Activated naive CD4-positive, alpha-beta T cell treated with anti-CD3 and anti-CD28 coated beads, Interleukin-2, amount 10 ng/mL, durations not matched to agents 7 days and 5 days (primary cell): Measurements from ENCODE around the gene ADCY6.

Source experiments
- CTCF ChIA-PET: fragments of 350-600 bp; sonication (Branson Sonifier 250); formaldehyde crosslinking; loops from one replicate; lab custom pipeline; 2021; ENCODE audit warnings: antibody characterized with exemption; lab: Charles Lee
- DNase-seq: peaks from one replicate; pipeline ENCODE4 v3.0.0-alpha.2; 2020
- H3K27ac Mint-ChIP-seq: one replicate; pipeline ENCODE4 v1.8.0; 2021; ENCODE audit warnings: mild to moderate bottlenecking, moderate library complexity, mixed read lengths
- H3K27me3 Mint-ChIP-seq: one replicate; pipeline ENCODE4 v1.8.0; 2021; ENCODE audit warnings: mild to moderate bottlenecking, mixed read lengths
- H3K36me3 Mint-ChIP-seq: one replicate; pipeline ENCODE4 v1.8.0; 2021; ENCODE audit warnings: mixed read lengths
- H3K4me1 Mint-ChIP-seq: one replicate; pipeline ENCODE4 v1.8.0; 2021; ENCODE audit warnings: mixed read lengths
- H3K4me3 Mint-ChIP-seq: one replicate; pipeline ENCODE4 v1.8.0; 2021; ENCODE audit warnings: mild to moderate bottlenecking, moderate library complexity, mixed read lengths
- H3K9me3 Mint-ChIP-seq: one replicate; pipeline ENCODE4 v1.8.0; 2021; ENCODE audit warnings: mixed read lengths

Gene ADCY6

DNA sequence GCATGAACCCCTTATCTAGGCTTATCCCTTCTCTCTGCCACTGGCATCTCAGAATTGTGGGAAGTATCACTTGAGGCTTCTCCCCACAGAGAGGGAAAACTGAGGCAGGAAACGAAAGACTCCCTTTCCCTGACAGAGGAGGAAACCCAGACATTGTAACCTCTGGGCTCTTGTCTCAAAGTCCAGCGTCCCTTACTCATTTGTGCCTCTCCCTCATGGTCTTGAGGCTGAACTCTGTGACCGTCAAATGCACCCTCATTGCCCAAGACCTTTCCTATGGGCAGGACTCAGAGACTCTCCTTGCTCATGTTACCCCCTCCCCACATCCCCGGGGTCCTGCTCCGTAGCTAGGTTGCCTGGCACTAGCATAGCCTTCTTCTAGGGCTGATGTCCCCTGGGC, 33.2 kb upstream of the ADCY6 start:
- Mint-ChIP-seq H3K27ac (no peak overlapping the region), H3K4me3 (no peak overlapping the region), H3K9me3 (no peaks in the 10 kb centered on the region), H3K27me3 (peaks cover 53% of the 10 kb centered on the region), H3K36me3 (peaks cover 2% of the 10 kb centered on the region), H3K4me1 (peaks cover 17% of the 10 kb centered on the region)
- CTCF ChIA-PET = no interaction called here
- no peak for DNase-seq

DNA sequence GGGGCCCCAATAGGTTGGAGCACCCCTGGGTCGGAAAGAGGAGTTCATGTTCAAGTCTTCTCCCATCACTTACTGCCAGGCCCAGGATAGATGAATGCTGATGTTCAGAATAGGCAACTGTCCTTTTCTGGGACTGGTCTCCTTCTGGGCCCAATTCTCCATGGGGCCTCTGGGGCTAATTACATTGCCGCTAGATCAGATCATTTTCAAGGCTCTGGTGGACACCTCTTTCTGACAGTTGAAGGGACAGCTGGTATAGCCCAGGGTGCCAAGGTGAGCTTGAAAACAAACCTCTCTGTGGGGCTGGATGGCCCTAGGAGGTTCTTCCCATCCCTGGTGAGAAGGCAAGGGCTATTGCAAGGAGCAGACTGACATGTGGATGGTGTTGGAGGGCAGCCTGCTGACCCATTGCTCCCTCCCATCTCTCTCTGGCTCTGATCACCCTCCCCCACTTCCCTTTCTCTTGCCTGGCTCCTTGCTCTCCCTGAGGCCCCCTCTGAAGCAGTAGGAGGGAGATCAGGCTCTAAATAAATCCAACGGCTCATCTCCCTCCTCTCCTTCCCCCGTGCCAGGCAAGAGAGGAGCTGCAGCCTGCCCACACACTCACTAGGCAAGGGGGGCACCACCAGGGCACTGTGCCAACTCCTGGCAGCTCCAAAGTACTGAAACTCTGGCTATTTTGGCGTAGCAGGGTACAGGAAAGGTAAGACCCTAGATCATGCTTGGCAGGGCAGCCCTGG, 31.3 kb upstream of the ADCY6 start:
- Mint-ChIP-seq H3K4me1 (peaks cover 35% of the 10 kb centered on the region), H3K4me3 (peak overlapping the region; percentile 10), H3K27me3 (peaks cover 73% of the 10 kb centered on the region), H3K9me3 (no peaks in the 10 kb centered on the region), H3K36me3 (no peaks in the 10 kb centered on the region), H3K27ac (no peak overlapping the region)
- DNase-seq = no peak
- CTCF ChIA-PET = interaction anchor here (0.7 to 1.3 kb wide), 8 partner anchors 8 to 168 kb away, joined by 4 to 6 read pairs (median 4); partner anchors contain the start of gene FKBP11

DNA sequence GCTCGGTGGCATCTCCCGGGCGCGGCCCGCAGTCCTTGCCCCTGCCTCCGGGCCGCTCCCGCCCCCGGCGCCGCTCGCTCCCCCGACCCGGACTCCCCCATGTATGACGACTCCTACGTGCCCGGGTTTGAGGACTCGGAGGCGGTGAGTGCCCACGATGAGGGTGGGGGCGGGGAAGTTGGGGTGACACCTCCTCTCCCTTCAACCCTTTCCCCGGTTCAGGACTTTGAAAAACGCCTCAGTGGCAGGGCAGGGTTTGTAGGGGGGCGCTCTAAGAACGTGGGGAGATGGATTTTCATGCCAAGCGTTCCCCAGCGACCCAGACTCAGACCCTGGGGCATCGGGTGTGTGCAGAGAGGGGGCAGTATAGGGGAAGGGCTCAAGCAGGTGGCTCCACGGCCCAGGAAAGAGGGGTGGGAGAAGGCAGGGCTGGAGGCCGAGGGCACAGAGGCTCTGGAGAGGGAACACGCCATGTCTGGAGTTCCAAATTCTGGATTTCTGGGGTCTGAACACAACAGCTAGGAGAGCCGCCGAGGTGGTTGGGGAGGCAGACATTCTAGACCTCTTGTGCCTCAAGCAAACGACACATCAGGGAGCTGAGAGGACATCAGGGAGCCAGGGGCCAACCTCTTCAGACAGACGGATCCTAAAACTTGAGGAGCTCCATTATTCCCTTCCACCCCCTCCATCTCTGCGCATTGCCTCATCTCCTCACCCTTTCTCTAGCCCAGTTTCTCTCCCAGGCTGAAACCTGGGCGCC, 30.1 kb upstream of the ADCY6 start:
- DNase-seq = peak; percentile 68
- Mint-ChIP-seq H3K27ac (no peak overlapping the region), H3K4me1 (peaks cover 39% of the 10 kb centered on the region), H3K4me3 (peak overlapping the region; percentile 79), H3K27me3 (peaks cover 84% of the 10 kb centered on the region), H3K36me3 (no peaks in the 10 kb centered on the region), H3K9me3 (no peaks in the 10 kb centered on the region)
- CTCF ChIA-PET = interaction anchor here (0.7 to 1.3 kb wide), 8 partner anchors 9 to 169 kb away, joined by 4 to 6 read pairs (median 4); partner anchors contain the start of gene FKBP11

DNA sequence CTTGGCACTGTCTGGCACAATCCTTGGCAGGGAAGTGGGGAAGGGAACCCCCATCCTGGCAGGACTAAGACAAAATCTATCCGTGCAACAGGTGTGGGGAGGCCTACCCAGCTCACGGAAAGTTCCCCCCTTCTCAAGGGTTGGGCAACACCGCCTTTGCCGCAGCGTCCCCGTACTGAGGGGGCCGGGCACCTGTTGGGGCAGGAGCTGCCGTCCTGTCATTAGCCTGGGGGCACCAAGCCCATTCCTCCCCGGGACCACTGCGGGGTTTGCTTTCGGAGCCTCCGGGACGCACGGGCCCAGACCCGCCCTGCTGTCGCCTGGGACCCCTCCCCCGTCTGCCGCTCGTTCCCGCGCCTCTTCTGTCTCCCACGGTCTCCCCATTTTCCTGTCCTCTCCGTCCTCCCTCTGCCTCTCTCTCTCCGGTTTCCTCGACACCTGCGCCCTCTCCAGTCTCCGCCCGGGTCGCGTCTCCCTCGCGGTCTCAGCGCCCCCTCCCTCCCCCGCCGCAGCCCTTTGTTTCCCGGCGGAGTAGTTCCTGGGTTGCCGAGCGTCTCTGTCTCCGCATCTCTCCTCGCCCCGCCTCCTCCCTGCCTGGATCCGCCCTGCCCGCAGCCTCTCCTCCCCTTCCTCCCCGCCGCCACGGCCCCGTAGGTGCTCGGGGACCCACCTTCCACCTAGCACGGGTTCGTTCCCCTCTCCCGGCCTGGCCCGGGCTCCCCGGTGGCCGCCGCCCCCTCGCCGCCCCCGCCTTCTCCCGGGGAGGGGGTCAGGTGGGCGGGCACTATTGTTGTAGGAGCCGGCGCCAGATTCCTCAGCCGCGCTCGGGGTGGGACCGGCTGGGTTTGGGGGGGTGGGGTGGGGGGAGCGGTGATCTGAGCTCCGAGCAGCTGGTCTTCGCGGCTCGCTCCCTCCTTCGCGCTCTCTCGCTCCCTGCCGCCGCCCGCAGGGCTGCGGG, 29.3 kb upstream of the ADCY6 start, which contains the start of gene CACNB3:
CACNB3 (plus strand) TSS at position 624 of the 958 bp plus-strand sequence. CDS start 434 bp downstream, outside the sequence.
- DNase-seq = peak; percentile 91
- Mint-ChIP-seq H3K36me3 (no peaks in the 10 kb centered on the region), H3K4me3 (peak within 1 kb of the TSS; percentile 86), H3K27ac (peak within 1 kb of the TSS; percentile 42), H3K27me3 (peaks cover 91% of the 10 kb centered on the region), H3K4me1 (peaks cover 44% of the 10 kb centered on the region), H3K9me3 (no peaks in the 10 kb centered on the region)
- CTCF ChIA-PET = interaction anchor here (1.4 to 1.6 kb wide), 2 partner anchors 13 to 86 kb away, joined by 3 to 4 read pairs; a partner anchor contains a TSS

DNA sequence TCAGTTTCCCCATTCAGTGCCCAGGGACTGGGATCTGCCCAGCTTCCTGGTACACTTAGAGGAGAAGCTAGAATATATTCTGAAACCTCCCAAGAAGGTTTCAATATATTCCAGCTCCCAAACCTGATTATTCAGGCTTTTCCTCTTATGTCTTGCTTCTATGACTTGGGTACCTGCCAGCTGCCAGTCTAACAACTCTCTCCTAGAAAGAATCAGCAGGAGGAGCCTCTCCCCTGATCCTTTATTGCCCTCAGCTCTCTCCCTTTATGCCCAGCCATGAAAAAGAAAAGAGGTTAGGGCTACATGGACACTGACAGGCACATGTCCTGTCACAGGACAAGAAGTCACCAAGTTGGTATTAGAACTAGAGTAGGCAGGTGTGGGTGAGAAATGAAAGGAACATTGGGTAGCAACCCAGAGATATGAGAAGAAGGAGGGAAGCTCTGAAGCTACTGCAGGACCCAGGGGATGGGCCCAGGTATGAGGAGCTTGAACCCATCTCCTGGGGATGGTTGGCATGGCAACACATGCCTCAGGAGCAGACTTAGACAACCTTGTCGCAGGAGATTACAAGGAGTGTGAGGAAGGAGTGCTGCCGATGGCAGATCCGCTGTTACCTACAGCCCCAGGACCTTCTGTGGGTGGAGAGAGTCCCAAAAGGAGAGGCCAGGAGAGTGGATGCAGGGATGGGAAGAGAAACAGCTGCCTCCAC, 27.4 kb upstream of the ADCY6 start:
- DNase-seq = no peak
- Mint-ChIP-seq H3K27ac (no peak overlapping the region), H3K27me3 (peaks cover 88% of the 10 kb centered on the region), H3K9me3 (no peaks in the 10 kb centered on the region), H3K4me1 (peaks cover 44% of the 10 kb centered on the region), H3K36me3 (no peaks in the 10 kb centered on the region), H3K4me3 (peak overlapping the region; percentile 91)
- CTCF ChIA-PET = interaction anchor here (0.6 to 2.8 kb wide), 9 partner anchors 10 to 179 kb away, joined by 3 to 17 read pairs (median 3); partner anchors contain the start of genes ARF3 and DDX23

DNA sequence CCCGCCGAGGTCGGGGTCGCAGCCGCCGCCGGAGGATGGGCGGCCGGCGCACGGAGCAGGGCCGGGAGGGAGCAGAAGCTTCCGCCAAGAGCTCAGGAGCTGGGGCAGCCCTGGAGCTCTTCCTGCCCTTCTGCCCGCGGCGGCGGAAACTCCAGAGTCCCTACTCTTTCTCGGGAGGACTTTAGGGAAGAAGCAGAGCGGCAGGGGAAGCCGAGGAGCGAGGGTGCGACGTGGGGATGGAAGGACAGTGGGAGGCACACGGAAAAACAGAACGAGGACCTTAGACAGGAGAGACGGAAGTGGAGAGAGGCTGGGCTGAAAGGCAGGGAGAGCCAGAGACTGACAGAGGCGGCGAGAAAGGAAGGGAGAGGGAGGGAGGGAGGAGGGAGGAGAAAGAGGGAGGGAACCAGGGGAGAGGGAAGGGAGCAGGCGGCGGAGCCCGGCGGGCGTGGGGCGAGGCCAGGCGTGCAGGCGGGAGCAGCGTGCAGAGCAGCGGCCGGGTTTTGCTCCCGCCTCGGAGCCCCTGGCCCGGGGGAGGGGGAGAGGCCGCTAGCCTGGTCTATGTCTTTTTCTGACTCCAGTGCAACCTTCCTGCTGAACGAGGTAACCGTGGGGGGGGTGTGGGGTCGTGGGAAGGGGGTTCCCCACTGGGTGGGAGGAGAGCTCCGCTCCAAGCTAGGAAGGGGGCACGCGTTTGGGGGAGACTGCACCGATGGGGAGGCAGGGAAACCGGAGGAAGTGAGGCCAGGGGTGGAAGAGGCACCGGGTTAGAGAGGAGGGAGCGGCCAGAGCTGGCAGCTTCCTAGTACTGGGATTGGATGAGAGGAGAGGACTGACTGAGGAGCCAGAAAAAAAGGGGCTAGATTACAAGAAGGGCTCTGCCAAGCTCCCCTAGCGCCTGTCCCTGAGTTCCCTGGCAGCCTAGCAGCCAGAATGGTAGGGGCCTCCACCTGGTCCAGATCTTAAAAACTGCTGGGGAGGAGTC, 26.5 kb upstream of the ADCY6 start:
- CTCF ChIA-PET = interaction anchor here (0.5 to 2.8 kb wide), 27 partner anchors 8 to 180 kb away, joined by 3 to 17 read pairs (median 3); partner anchors contain the start of genes ARF3, DDX23, KANSL2 and RND1
- Mint-ChIP-seq H3K27me3 (peaks cover 94% of the 10 kb centered on the region), H3K36me3 (no peaks in the 10 kb centered on the region), H3K9me3 (no peaks in the 10 kb centered on the region), H3K4me3 (peak overlapping the region; percentile 91), H3K4me1 (peaks cover 44% of the 10 kb centered on the region), H3K27ac (peak overlapping the region; percentile 61)
- DNase-seq = peak; percentile 60

DNA sequence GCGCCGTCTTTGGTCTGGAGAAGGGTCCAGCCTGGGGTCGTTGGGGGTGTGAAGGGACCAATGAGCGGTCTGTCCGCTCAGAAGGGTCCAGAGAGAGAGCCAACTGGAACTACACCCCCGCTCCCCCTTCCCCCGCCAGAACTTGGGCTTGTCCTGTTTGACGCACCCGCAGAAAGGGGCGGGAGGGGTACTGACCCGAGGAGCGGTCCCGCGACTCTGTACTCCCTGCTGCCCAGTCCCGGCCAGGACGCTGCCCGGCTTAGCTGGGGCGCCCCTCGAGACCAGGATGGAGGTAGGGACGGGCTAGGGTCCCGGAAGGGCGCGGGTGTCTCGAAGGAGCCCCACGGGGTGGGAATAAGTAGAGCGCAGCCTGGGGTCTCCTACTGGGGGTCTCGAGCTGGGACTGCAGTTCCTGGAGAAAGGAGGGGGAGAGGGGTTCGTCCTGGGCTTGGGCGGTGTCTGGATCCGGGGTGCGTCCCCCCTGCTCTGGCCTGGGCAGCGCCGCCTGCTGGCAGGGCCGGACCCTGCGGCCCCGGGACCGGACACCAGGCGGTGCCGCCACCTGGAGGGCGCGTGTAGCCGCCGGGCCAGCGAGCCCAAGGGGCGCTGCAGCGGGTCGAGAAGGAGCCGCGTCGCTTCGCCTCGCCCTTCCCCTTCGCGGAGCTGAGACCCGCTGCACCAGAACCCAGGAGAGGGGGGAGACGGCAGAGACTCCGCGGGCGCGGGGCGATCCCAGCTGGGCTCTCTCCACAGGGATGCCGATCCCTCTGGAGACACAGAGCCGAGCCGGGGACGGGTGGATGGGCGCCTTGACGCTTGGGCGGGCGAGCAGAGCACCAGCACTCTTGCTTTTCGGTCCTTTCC, 25.6 kb upstream of the ADCY6 start:
- Mint-ChIP-seq H3K36me3 (no peaks in the 10 kb centered on the region), H3K4me3 (peak overlapping the region; percentile 91), H3K9me3 (no peaks in the 10 kb centered on the region), H3K27me3 (peaks cover 84% of the 10 kb centered on the region), H3K27ac (peak overlapping the region; percentile 60), H3K4me1 (peaks cover 44% of the 10 kb centered on the region)
- peak; percentile 83 for DNase-seq
- CTCF ChIA-PET = interaction anchor here (0.5 to 2.8 kb wide), 23 partner anchors 8 to 143 kb away, joined by 3 to 17 read pairs (median 3); partner anchors contain the start of genes ARF3, DDX23, KANSL2 and RND1

DNA sequence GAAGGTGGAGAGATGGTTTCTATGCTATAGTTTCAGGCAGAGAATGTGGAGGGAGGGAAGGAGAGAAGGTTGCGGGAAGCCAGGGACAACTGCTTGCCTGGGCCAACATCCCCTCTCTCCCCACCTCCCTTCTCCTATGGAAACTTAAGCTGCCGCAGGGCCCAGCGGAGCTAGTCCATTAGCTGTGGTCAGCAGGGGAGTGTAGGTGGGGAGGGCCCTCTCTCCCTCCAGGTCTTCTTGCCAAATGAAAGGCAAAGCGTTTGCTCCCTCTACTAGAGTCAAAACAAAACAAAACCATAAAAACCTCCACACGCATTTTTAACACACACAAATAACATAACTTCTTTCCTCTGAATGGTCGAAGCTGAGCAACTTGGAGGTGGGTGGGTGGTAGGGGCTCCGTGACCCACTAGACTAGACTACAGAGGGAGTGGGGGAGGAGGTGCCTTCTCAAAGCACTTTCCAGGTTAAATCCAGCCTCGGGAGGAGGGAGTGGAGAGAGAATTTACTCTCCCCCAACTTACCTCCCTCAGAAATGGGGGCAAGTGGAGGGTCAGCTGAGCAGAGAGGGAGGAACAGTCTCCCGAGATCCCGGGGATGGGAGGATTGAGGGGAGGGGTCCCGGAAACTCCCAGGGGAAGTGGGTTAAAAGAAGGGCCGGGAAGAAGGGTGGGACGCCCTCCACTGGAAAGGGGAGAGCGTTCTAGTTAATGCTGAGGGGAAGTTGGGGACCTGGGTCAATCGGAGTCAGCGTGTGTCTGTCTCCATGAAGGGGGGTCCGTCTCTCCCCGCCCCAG, 24.8 kb upstream of the ADCY6 start:
- no peaks in the 10 kb centered on the region for H3K9me3 Mint-ChIP-seq
- CTCF ChIA-PET = interaction anchor here (0.6 to 2.8 kb wide), 14 partner anchors 9 to 131 kb away, joined by 3 to 17 read pairs (median 5); partner anchors contain the start of genes DDX23, KANSL2 and RND1
- H3K4me1 Mint-ChIP-seq = peaks cover 37% of the 10 kb centered on the region
- peaks cover 76% of the 10 kb centered on the region for H3K27me3 Mint-ChIP-seq
- no peaks in the 10 kb centered on the region for H3K36me3 Mint-ChIP-seq
- H3K27ac Mint-ChIP-seq = peak overlapping the region; percentile 19
- no peak for DNase-seq
- H3K4me3 Mint-ChIP-seq = peak overlapping the region; percentile 91

DNA sequence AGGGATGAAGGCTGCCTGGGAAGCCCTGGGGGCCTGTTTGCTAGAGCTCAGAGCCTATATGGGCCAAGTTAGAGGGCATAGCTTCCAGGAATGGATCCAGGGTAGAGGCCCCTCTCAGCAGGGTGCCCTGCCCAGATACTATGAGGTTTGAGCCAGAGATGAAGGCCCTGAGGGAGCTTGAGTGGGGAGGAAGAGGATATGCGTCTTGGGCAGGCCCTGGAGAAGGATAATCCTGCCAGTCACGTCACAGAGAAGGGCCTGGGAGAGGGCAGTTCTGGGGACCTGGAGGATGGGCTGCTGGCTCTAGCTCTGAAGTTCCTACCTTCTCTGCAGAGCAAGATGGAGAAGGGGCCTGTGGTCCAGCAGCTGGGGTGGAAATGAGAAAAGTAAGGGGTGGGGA, 23.5 kb upstream of the ADCY6 start:
- peaks cover 64% of the 10 kb centered on the region for H3K27me3 Mint-ChIP-seq
- peaks cover 30% of the 10 kb centered on the region for H3K4me1 Mint-ChIP-seq
- peak overlapping the region; percentile 7 for H3K4me3 Mint-ChIP-seq
- no peaks in the 10 kb centered on the region for H3K9me3 Mint-ChIP-seq
- no peak overlapping the region for H3K27ac Mint-ChIP-seq
- CTCF ChIA-PET = interaction anchor here (0.8 kb wide), 1 partner anchor 55 kb away, joined by 4 read pairs; no protein-coding TSS in a partner anchor
- H3K36me3 Mint-ChIP-seq = no peaks in the 10 kb centered on the region
- DNase-seq = no peak

DNA sequence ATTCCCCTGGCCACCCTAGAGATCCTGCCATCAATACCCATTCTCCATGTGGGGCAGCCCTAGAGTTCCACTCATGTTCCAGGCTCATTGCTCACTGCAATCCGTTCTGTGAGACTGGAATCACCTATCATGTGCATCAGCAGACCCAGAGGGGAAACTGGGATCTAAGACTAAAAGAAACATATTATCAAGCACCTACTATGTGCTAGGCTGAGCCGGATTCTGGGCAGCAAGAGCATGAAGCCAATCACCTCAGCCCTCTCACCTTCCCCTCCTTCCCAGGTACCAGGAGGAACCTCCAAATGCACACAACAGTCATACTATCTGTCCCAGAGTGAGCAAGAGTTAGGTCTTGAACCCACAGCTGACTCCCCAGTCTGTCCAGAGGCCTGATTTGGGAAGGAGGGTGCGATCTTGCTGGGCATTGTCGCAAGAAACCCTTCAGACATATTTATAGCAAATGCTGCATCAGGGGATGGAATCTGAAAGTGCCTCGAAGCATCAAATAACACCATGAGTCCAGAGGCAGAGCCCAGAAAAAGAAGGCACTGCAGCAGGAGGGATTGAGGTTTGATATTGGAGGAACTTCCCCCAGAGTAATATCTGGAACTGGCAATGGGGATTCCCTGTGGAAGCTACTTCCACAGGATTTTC, 22.7 kb upstream of the ADCY6 start:
- H3K27me3 Mint-ChIP-seq = peaks cover 56% of the 10 kb centered on the region
- no peak overlapping the region for H3K4me3 Mint-ChIP-seq
- no peak for DNase-seq
- H3K27ac Mint-ChIP-seq = no peak overlapping the region
- peaks cover 22% of the 10 kb centered on the region for H3K4me1 Mint-ChIP-seq
- no peaks in the 10 kb centered on the region for H3K9me3 Mint-ChIP-seq
- H3K36me3 Mint-ChIP-seq = no peaks in the 10 kb centered on the region
- CTCF ChIA-PET = interaction anchor here (0.8 to 1.1 kb wide), 2 partner anchors 17 to 56 kb away, joined by 3 to 4 read pairs; no protein-coding TSS in a partner anchor
